Endothelial cell of umbilical vein (primary cell): ENCODE measurements around the gene TMEM14A. TPM values are rescaled to one million over a fixed set of nuclear protein-coding genes. Genes with fewer than 3 reads are reported as not detected.

Experiments
- BruUV-seq: library from RNA; stranded (reverse); fragments of 400-500 nt; replicated peaks from 2 replicates; lab custom pipeline; 2021; lab: Mats Ljungman, UMichigan
- CTCF ChIA-PET: fragments of 300-600, 350-600 bp; sonication (Branson Sonifier 250); formaldehyde crosslinking; loops from one replicate; lab custom pipeline; 2021; ENCODE audit warnings: antibody characterized with exemption, inconsistent platforms; lab: Charles Lee
- POLR2A ChIA-PET: fragments of 300-600, 350-600 bp; sonication (Branson Sonifier 250); formaldehyde crosslinking; loops from one replicate; lab custom pipeline; 2021; ENCODE audit warnings: antibody characterized with exemption, inconsistent platforms; lab: Charles Lee
- DNase-seq: peaks from one replicate; pipeline ENCODE4 v3.0.0-alpha.2; 2011; ENCODE audit warnings: low read depth, low spot score
- FAIRE-seq: peaks from 2 replicates; lab custom pipeline; 2011; peaks lifted over from hg19 to GRCh38; lab: Jason Lieb, UNC
- H2AFZ ChIP-seq: 2 replicates; pipeline ENCODE4 v1.6.0; 2012; ENCODE audit warnings: low read depth, low read length, control low read depth, inconsistent platforms
- H3K27ac ChIP-seq: 2 replicates; pipeline ENCODE4 v1.5.1; 2011; ENCODE audit warnings: low read depth, mild to moderate bottlenecking, control low read depth, low read length, moderate library complexity; ENCODE audit not compliant: insufficient read depth
- H3K27me3 ChIP-seq, 2 experiments: 2 replicates each; pipeline versions ENCODE4 v1.6.0 to v1.6.1; 2011; ENCODE audit warnings: low read length in 2 of 2, mixed read lengths in 1 of 2; ENCODE audit not compliant: control insufficient read depth in 2 of 2, insufficient read depth in 2 of 2
- H3K36me3 ChIP-seq, 2 experiments: 2 replicates in 1 of 2; 3 replicates in 1 of 2; pipeline ENCODE4 v1.5.1; 2011; ENCODE audit warnings: low read length in 2 of 2, mild to moderate bottlenecking in 1 of 2, moderate library complexity in 1 of 2; ENCODE audit not compliant: control insufficient read depth in 2 of 2, insufficient read depth in 2 of 2; ENCODE audit errors: extremely low read depth in 1 of 2
- H3K4me1 ChIP-seq: 3 replicates; pipeline ENCODE4 v1.5.1; 2011; ENCODE audit warnings: mild to moderate bottlenecking, low read length; ENCODE audit not compliant: control insufficient read depth, insufficient read depth; ENCODE audit errors: extremely low read depth
- H3K4me2 ChIP-seq: 2 replicates; pipeline ENCODE4 v1.6.1; 2011; ENCODE audit warnings: low read length, control low read depth, mixed read lengths; ENCODE audit not compliant: insufficient read depth
- H3K4me3 ChIP-seq, 3 experiments: fragments of 200-600 bp in 1 of 3; sonication (generic), shearing (Covaris generic) in 1 of 3; replicated peaks in 1 of 3; 2 replicates each; pipeline ENCODE4 v1.5.1; 2011 to 2016; ENCODE audit warnings: control low read depth in 3 of 3, low read length in 3 of 3, mild to moderate bottlenecking in 2 of 3, inconsistent platforms in 1 of 3, low read depth in 1 of 3, moderate library complexity in 1 of 3; ENCODE audit not compliant: insufficient read depth in 1 of 3
- H3K79me2 ChIP-seq: 2 replicates; pipeline ENCODE4 v1.6.0; 2012; ENCODE audit warnings: low read length, inconsistent platforms; ENCODE audit not compliant: control insufficient read depth, insufficient read depth
- H3K9ac ChIP-seq: replicated peaks from 2 replicates; pipeline ENCODE3; 2011; ENCODE audit warnings: low read length, control low read depth; ENCODE audit not compliant: insufficient read depth; ENCODE audit errors: extremely low read depth
- H3K9me1 ChIP-seq: replicated peaks from 3 replicates; pipeline ENCODE4 v1.6.0; 2011; ENCODE audit warnings: mild to moderate bottlenecking, low read length; ENCODE audit not compliant: control insufficient read depth, insufficient read depth; ENCODE audit errors: extremely low read depth
- H3K9me3 ChIP-seq: replicated peaks from 2 replicates; pipeline ENCODE4 v1.5.1; 2012; ENCODE audit warnings: low read length, inconsistent platforms; ENCODE audit not compliant: control insufficient read depth, insufficient read depth
- H4K20me1 ChIP-seq: replicated peaks from 2 replicates; pipeline ENCODE3; 2011; ENCODE audit warnings: mild to moderate bottlenecking, low read length; ENCODE audit not compliant: control insufficient read depth, insufficient read depth; ENCODE audit errors: extremely low read depth
- EZH2 ChIP-seq: IDR thresholded peaks from 2 replicates; pipeline ENCODE4 v1.6.1; 2012; ENCODE audit warnings: borderline replicate concordance, low read depth, mild to moderate bottlenecking, moderate library complexity, low read length, inconsistent platforms; ENCODE audit not compliant: severe bottlenecking
- FOS ChIP-seq: IDR thresholded peaks from 2 replicates; pipeline ENCODE4 v1.6.1; 2011; ENCODE audit warnings: mild to moderate bottlenecking, low read length, moderate library complexity, borderline replicate concordance; ENCODE audit not compliant: insufficient read depth
- GATA2 ChIP-seq: IDR thresholded peaks from 2 replicates; pipeline ENCODE4 v1.7.0; 2011; ENCODE audit warnings: low read depth, mild to moderate bottlenecking, moderate library complexity, mixed read lengths, low read length; ENCODE audit not compliant: insufficient read length, insufficient read depth
- JUN ChIP-seq: IDR thresholded peaks from 2 replicates; pipeline ENCODE4 v1.6.1; 2011; ENCODE audit warnings: borderline replicate concordance, low read depth; ENCODE audit not compliant: insufficient read length, insufficient read depth
- MYC ChIP-seq: IDR thresholded peaks from one replicate; pipeline ENCODE4 v1.6.1; 2011; ENCODE audit warnings: mild to moderate bottlenecking, low read depth, low read length
- POLR2A ChIP-seq: IDR thresholded peaks from 2 replicates; pipeline ENCODE4 v1.6.1; 2012; ENCODE audit warnings: low read depth, mild to moderate bottlenecking, control low read depth, low read length
- POLR2AphosphoS5 ChIP-seq: IDR thresholded peaks from 2 replicates; pipeline ENCODE4 v1.6.1; 2012; ENCODE audit warnings: low read depth, mild to moderate bottlenecking, control low read depth, low read length, moderate library complexity; ENCODE audit not compliant: insufficient read depth
- dilution Hi-C: fragments of 300-500 bp; cut with MboI; formaldehyde crosslinking; loops from one replicate; pipeline ENCODE4 v1.15.0; 2019; ENCODE audit warnings: low sequenced_read_pairs; ENCODE audit not compliant: extremely low pct_ligation_motif_present
- intact Hi-C: fragments of 100-400 bp; cut with micrococcal nuclease; formaldehyde crosslinking; loops from one replicate; pipeline ENCODE4 v1.10.0; 2022
- polyA plus RNA-seq, 4 experiments: library from polyadenylated mRNA; depleted of rRNA in 3 of 4; stranded (reverse) in 3 of 4; unstranded in 1 of 4; fragments of >200 nt; gene quantifications; 2 replicates each; pipeline versions ENCODE4 v1.2.1 to v1.2.3, GENCODE V29; 2011 to 2012; ENCODE audit warnings: missing spikeins in 1 of 4
- total RNA-seq: library from RNA; stranded (reverse); gene quantifications from 2 replicates; pipeline ENCODE4 v1.2.3, GENCODE V29; 2021
- TF ChIP-seq, protein P1 (sequence below): IDR thresholded peaks from 2 replicates; pipeline ENCODE4 v1.6.1; 2011; ENCODE audit not compliant: insufficient read depth, insufficient read length
- TF ChIP-seq, protein P2 (sequence below), 2 donors: IDR thresholded peaks; 1 replicate in 1 of 2; 2 replicates in 1 of 2; pipeline ENCODE4 v1.5.1; 2011; ENCODE audit warnings: low read length in 2 of 2, mild to moderate bottlenecking in 2 of 2, moderate library complexity in 2 of 2, control low read depth in 1 of 2, inconsistent platforms in 1 of 2, low read depth in 1 of 2; ENCODE audit not compliant: insufficient read depth in 1 of 2; ENCODE audit errors: extremely low read depth in 1 of 2

The TMEM14A gene
- total and polyA plus RNA-seq, 2 donors (not counting 3 experiments of a cell fraction or from before 2014, with no cell fraction given) = 19.5 to 33.7 TPM

GRCh38 chr6:52729576-52729975 lies 58.7 kb downstream of the TMEM14A start:
- BruUV-seq = no TSS peak
- Histone ChIP-seq H3K9me1 (no peaks in the 10 kb centered on the region), H3K4me1 (no peaks in the 10 kb centered on the region), H3K79me2 (no peaks in the 10 kb centered on the region), H3K27ac (no peak overlapping the region), H2AFZ (no peak overlapping the region), H3K36me3 (no peaks in the 10 kb centered on the region), H3K27me3 (peaks cover 0 to 2% of the 10 kb centered on the region in 2 experiments), H3K4me3 (no peak overlapping the region), H4K20me1 (no peaks in the 10 kb centered on the region), H3K4me2 (no peak overlapping the region), H3K9ac (no peak overlapping the region), H3K9me3 (no peaks in the 10 kb centered on the region)
- POLR2A ChIA-PET = no interaction called here
- intact Hi-C loops = no loop called here
- FAIRE-seq = no peak
- CTCF ChIA-PET = no interaction called here
- dilution Hi-C loops = no loop called here
- no peak for DNase-seq
- no peak for TF ChIP-seq POLR2A
- no peak for TF ChIP-seq POLR2AphosphoS5
- TF ChIP-seq, protein P1, sequence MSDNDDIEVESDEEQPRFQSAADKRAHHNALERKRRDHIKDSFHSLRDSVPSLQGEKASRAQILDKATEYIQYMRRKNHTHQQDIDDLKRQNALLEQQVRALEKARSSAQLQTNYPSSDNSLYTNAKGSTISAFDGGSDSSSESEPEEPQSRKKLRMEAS = no peak
- no peak for TF ChIP-seq EZH2
- TF ChIP-seq JUN = no peak
- TF ChIP-seq MYC = no peak
- TF ChIP-seq GATA2 = no peak
- TF ChIP-seq, protein P2, sequence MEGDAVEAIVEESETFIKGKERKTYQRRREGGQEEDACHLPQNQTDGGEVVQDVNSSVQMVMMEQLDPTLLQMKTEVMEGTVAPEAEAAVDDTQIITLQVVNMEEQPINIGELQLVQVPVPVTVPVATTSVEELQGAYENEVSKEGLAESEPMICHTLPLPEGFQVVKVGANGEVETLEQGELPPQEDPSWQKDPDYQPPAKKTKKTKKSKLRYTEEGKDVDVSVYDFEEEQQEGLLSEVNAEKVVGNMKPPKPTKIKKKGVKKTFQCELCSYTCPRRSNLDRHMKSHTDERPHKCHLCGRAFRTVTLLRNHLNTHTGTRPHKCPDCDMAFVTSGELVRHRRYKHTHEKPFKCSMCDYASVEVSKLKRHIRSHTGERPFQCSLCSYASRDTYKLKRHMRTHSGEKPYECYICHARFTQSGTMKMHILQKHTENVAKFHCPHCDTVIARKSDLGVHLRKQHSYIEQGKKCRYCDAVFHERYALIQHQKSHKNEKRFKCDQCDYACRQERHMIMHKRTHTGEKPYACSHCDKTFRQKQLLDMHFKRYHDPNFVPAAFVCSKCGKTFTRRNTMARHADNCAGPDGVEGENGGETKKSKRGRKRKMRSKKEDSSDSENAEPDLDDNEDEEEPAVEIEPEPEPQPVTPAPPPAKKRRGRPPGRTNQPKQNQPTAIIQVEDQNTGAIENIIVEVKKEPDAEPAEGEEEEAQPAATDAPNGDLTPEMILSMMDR (IDR thresholded peaks at IDR 0.05; ENCODE audit: extremely low read depth in 1 of 2, insufficient read depth in 1 of 2, low read depth in 1 of 2, low read length in 2 of 2) = no peak
- TF ChIP-seq FOS = no peak
